ENCODE measurements around the gene CATSPERZ.

GRCh38 chr11:64323373-64323772 is 23.2 kb downstream of the CATSPERZ start:
- TF ChIP-seq POLR2A (IDR thresholded peaks at IDR 0.05; ENCODE audit: extremely low read depth, insufficient read length): no peak
- no peak for TF ChIP-seq CTCF (IDR thresholded peaks at IDR 0.05; ENCODE audit: low read depth, low read length)
- no peak for TF ChIP-seq MAX (IDR thresholded peaks at IDR 0.05; ENCODE audit: low read depth, low read length)
